ENCODE measurements around the gene FDPS. TPM values are rescaled to one million over a fixed set of nuclear protein-coding genes. Genes with fewer than 3 reads are reported as not detected.

The FDPS gene
- total and polyA plus RNA-seq, 9 donors: 50.7 to 423 (median 80.8) TPM

GRCh38 chr1:155324037-155324716 lies 15.5 kb downstream of the FDPS start:
- DNase-seq: peak; percentile 92 to 95 (median 94)
- Histone ChIP-seq H3K4me3 (peak overlapping the region; percentile 74), H3K27ac (peak overlapping the region; percentile 94 to 96), H3K27me3 (no peaks in the 10 kb centered on the region), H3K36me3 (no peaks in the 10 kb centered on the region), H3K9me3 (no peaks in the 10 kb centered on the region), H3K4me1 (ENCODE audit: insufficient read depth) (peaks cover 7% of the 10 kb centered on the region)
- WGBS, 3 donors: 0 to 1% (median 0%) methylated on average over 41 to 44 of the region's 44 CpGs
- intact Hi-C loops (cut with DNase I): loop anchor here (5.0 to 10.0 kb wide), 6 partner anchors 47 to 149 kb away; partner anchors contain the start of genes HCN3 (in 3 of the 4), ENTREP3 (in 2 of the 4), KRTCAP2 (in 1 of the 4) and MTX1 (in 1 of the 4)
- no peak for TF ChIP-seq EP300 (IDR thresholded peaks at IDR 0.05)
- TF ChIP-seq POLR2A (IDR thresholded peaks at IDR 0.05): peak; percentile 53
- TF ChIP-seq, protein P1, sequence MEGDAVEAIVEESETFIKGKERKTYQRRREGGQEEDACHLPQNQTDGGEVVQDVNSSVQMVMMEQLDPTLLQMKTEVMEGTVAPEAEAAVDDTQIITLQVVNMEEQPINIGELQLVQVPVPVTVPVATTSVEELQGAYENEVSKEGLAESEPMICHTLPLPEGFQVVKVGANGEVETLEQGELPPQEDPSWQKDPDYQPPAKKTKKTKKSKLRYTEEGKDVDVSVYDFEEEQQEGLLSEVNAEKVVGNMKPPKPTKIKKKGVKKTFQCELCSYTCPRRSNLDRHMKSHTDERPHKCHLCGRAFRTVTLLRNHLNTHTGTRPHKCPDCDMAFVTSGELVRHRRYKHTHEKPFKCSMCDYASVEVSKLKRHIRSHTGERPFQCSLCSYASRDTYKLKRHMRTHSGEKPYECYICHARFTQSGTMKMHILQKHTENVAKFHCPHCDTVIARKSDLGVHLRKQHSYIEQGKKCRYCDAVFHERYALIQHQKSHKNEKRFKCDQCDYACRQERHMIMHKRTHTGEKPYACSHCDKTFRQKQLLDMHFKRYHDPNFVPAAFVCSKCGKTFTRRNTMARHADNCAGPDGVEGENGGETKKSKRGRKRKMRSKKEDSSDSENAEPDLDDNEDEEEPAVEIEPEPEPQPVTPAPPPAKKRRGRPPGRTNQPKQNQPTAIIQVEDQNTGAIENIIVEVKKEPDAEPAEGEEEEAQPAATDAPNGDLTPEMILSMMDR (IDR thresholded peaks at IDR 0.05): no peak

DNA sequence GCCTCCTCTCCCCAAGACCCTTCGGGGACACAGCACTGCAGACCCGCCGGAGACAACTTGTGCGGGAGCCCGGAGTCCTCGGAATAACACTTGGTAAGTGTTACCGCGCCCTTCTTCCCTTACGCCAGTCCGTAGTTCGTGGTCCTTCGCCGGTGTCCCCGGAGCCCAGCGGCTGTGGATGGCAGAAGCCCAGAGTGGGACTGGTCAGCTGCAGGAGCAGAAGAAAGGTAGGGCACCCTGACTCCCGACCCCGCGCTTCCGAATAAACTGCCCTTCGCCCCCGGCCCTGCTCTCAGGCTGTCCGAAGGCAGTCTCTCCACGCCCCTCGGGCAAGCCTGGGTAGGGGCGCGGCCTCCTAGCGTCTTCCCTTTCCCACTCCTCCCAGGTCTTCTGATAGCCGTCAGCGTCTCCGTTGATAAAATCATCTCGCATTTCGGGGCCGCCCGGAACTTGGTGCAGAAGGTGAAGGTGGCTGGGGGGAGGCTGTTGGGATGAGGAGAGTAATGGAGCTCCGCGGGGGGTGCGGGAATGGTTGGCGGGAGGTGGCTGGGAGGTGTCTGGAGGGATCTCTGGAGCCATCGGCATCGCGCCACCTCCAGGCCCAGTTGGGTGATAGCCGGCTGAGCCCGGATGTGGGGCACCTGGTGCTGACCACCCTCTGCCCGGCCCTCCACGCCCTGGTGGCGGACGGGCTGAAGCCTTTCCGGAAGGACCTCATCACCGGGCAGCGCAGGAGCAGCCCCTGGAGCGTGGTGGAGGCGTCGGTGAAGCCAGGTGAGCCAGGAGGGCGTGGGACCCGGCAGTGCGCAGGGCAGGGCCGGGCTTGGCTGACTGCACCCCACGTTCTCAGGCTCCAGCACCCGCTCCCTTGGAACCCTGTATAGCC lies 16.3 kb downstream of the FDPS start:
- Histone ChIP-seq H3K27me3 (no peaks in the 10 kb centered on the region), H3K27ac (peak overlapping the region; percentile 58 to 96), H3K36me3 (no peaks in the 10 kb centered on the region), H3K4me3 (peak overlapping the region; percentile 74), H3K9me3 (no peaks in the 10 kb centered on the region), H3K4me1 (ENCODE audit: insufficient read depth) (peaks cover 7% of the 10 kb centered on the region)
- TF ChIP-seq POLR2A (IDR thresholded peaks at IDR 0.05): no peak
- TF ChIP-seq EP300 (IDR thresholded peaks at IDR 0.05): no peak
- TF ChIP-seq, protein P1 (IDR thresholded peaks at IDR 0.05): peak in 2 of 3 donors; percentile 16 to 39
- peak; percentile 57 to 78 (median 68) for DNase-seq
- intact Hi-C loops (cut with DNase I): loop anchor here (5.0 to 10.0 kb wide), 6 partner anchors 48 to 150 kb away; partner anchors contain the start of genes HCN3 (in 3 of the 4), ENTREP3 (in 2 of the 4), KRTCAP2 (in 1 of the 4) and MTX1 (in 1 of the 4)
- 4 to 7% (median 6%) methylated on average over 53 to 59 of the region's 59 CpGs for WGBS, 3 donors

- peaks cover 7% of the 10 kb centered on the region for H3K4me1 ChIP-seq (ENCODE audit: insufficient read depth)
- peak overlapping the region in 1 of 2 donors; percentile 96 for H3K27ac ChIP-seq
- intact Hi-C loops (cut with DNase I): loop anchor here in 3 of 4 donors (10.0 kb wide), 3 partner anchors 71 to 151 kb away; partner anchors contain the start of genes ENTREP3 (in 1 of the 3), KRTCAP2 (in 1 of the 3), MTX1 (in 1 of the 3) and THBS3 (in 1 of the 3)
Observed at GRCh38 chr1:155325603-155325893, 16.9 kb downstream of the FDPS start.

More at GRCh38 chr1:155325603-155325893, 16.9 kb downstream of the FDPS start:
- Histone ChIP-seq H3K27me3 (no peaks in the 10 kb centered on the region), H3K36me3 (no peaks in the 10 kb centered on the region), H3K4me3 (peak overlapping the region; percentile 74), H3K9me3 (no peaks in the 10 kb centered on the region)
- no peak for DNase-seq
- WGBS, 3 donors: 44 to 53% (median 47%) methylated on average over 6 of the region's 6 CpGs
- TF ChIP-seq, protein P1 (IDR thresholded peaks at IDR 0.05): no peak
- no peak for TF ChIP-seq POLR2A (IDR thresholded peaks at IDR 0.05)
- no peak for TF ChIP-seq EP300 (IDR thresholded peaks at IDR 0.05)
